ENCODE data around the gene B3GAT2. TPM values are rescaled to one million over a fixed set of nuclear protein-coding genes. Genes with fewer than 3 reads are reported as not detected.
A peak's percentile ranks its signal among the peaks of the same experiment; 100 is the strongest.

Gene B3GAT2
- total RNA-seq, 2 donors from 2014 or later = 0.31 to 0.42 TPM

GRCh38 chr6:70973604-70974003 lies 16.7 kb upstream of the B3GAT2 start:
- no peak overlapping the region for H3K9ac ChIP-seq (ENCODE audit: extremely low read depth, low read length, poor library complexity, severe bottlenecking)
- H3K27ac Mint-ChIP-seq = no peak overlapping the region
- H3K9me3 Mint-ChIP-seq = peaks cover 9% of the 10 kb centered on the region
- H3K4me1 Mint-ChIP-seq = no peaks in the 10 kb centered on the region
- 97% methylated on average over 3 of the region's 3 CpGs; no CpG with 5 or more reads in 1 of the 2 experiments for WGBS, 2 experiments (ENCODE audit: insufficient coverage in 1 of 2, insufficient read length in 1 of 2)
- no peak overlapping the region for H3K27ac ChIP-seq (ENCODE audit: low read depth, low read length)
- H3K27me3 ChIP-seq (ENCODE audit: control insufficient read depth, insufficient read depth, low read length, poor library complexity, severe bottlenecking) = no peaks in the 10 kb centered on the region
- no peak for TF ChIP-seq CTCF (conservative IDR thresholded peaks at IDR 0.05)
- DNase-seq = no peak
- no peaks in the 10 kb centered on the region for H3K4me1 ChIP-seq (ENCODE audit: control insufficient read depth, insufficient read depth, low read length)
- no peaks in the 10 kb centered on the region for H3K9me3 ChIP-seq (ENCODE audit: control insufficient read depth, low read length)
- no peak overlapping the region for H3K4me3 ChIP-seq (ENCODE audit: low read length)
- no peaks in the 10 kb centered on the region for H3K36me3 Mint-ChIP-seq (ENCODE audit: low read depth)
- no peak overlapping the region for H3K4me3 Mint-ChIP-seq
- peaks cover 11% of the 10 kb centered on the region for H3K27me3 Mint-ChIP-seq (ENCODE audit: insufficient read depth)
- H3K36me3 ChIP-seq (ENCODE audit: control insufficient read depth, insufficient read depth, low read length) = no peaks in the 10 kb centered on the region

GRCh38 chr6:70967049-70967448 lies 10.2 kb upstream of the B3GAT2 start:
- TF ChIP-seq CTCF (conservative IDR thresholded peaks at IDR 0.05) = no peak
- WGBS, 2 experiments (ENCODE audit: insufficient coverage in 1 of 2, insufficient read length in 1 of 2) = 95 to 97% methylated on average over 3 of the region's 3 CpGs
- DNase-seq = no peak

GRCh38 chr6:70957284-70957617 lies 391 bp upstream of the B3GAT2 start:
- no peak for TF ChIP-seq CTCF (conservative IDR thresholded peaks at IDR 0.05)
- Histone ChIP-seq H3K36me3 (ENCODE audit: control insufficient read depth, insufficient read depth, low read length) (no peaks in the 10 kb centered on the region), H3K4me3 (ENCODE audit: low read length) (peak overlapping the region; percentile 79), H3K4me1 (ENCODE audit: control insufficient read depth, insufficient read depth, low read length) (no peaks in the 10 kb centered on the region), H3K9me3 (ENCODE audit: control insufficient read depth, low read length) (no peaks in the 10 kb centered on the region), H3K27me3 (ENCODE audit: control insufficient read depth, insufficient read depth, low read length, poor library complexity, severe bottlenecking) (peaks cover 88% of the 10 kb centered on the region), H3K9ac (ENCODE audit: extremely low read depth, low read length, poor library complexity, severe bottlenecking) (no peak overlapping the region), H3K27ac (ENCODE audit: low read depth, low read length) (no peak overlapping the region)
- peaks cover 4% of the 10 kb centered on the region for H3K4me1 Mint-ChIP-seq
- peak overlapping the region; percentile 60 for H3K4me3 Mint-ChIP-seq
- no peak for DNase-seq
- 5 to 11% methylated on average over 8 to 19 of the region's 19 CpGs for WGBS, 2 experiments (ENCODE audit: insufficient coverage in 1 of 2, insufficient read length in 1 of 2)
- H3K36me3 Mint-ChIP-seq (ENCODE audit: low read depth) = no peaks in the 10 kb centered on the region
- H3K27me3 Mint-ChIP-seq (ENCODE audit: insufficient read depth) = peaks cover 74% of the 10 kb centered on the region
- no peaks in the 10 kb centered on the region for H3K9me3 Mint-ChIP-seq
- H3K27ac Mint-ChIP-seq = no peak overlapping the region

More at GRCh38 chr6:70967049-70967448, 10.2 kb upstream of the B3GAT2 start:
- Histone ChIP-seq H3K4me1 (ENCODE audit: control insufficient read depth, insufficient read depth, low read length) (no peaks in the 10 kb centered on the region), H3K4me3 (ENCODE audit: low read length) (no peak overlapping the region), H3K27me3 (ENCODE audit: control insufficient read depth, insufficient read depth, low read length, poor library complexity, severe bottlenecking) (peaks cover 1% of the 10 kb centered on the region), H3K27ac (ENCODE audit: low read depth, low read length) (no peak overlapping the region), H3K9ac (ENCODE audit: extremely low read depth, low read length, poor library complexity, severe bottlenecking) (no peak overlapping the region), H3K9me3 (ENCODE audit: control insufficient read depth, low read length) (no peaks in the 10 kb centered on the region), H3K36me3 (ENCODE audit: control insufficient read depth, insufficient read depth, low read length) (no peaks in the 10 kb centered on the region)
- Mint-ChIP-seq H3K9me3 (no peaks in the 10 kb centered on the region), H3K27me3 (ENCODE audit: insufficient read depth) (no peaks in the 10 kb centered on the region), H3K4me1 (no peaks in the 10 kb centered on the region), H3K27ac (no peak overlapping the region), H3K36me3 (ENCODE audit: low read depth) (no peaks in the 10 kb centered on the region), H3K4me3 (no peak overlapping the region)
